Hepatic stellate cell (primary cell): ENCODE results near the gene BCL2L2.
"Not testable (repeated sequence)": the region's sequence is repeated elsewhere in the genome, so short reads cannot be mapped to it uniquely, and the experiment has no call there.

Experiments
- DNase-seq: peaks from one replicate; pipeline ENCODE4 v3.0.0; 2011; ENCODE audit warnings: low spot score

BCL2L2 gene, protein sequence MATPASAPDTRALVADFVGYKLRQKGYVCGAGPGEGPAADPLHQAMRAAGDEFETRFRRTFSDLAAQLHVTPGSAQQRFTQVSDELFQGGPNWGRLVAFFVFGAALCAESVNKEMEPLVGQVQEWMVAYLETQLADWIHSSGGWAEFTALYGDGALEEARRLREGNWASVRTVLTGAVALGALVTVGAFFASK

GRCh38 chr14:23306412-23307145, at the start of gene BCL2L2:
BCL2L2 (plus strand) TSS chr14:23306833; CDS start chr14:23307768, 935 bp downstream.
- DNase-seq, result peak; percentile 78

- no peak for DNase-seq
Measured at GRCh38 chr14:23258256-23258655, 48.4 kb upstream of the BCL2L2 start.

DNA sequence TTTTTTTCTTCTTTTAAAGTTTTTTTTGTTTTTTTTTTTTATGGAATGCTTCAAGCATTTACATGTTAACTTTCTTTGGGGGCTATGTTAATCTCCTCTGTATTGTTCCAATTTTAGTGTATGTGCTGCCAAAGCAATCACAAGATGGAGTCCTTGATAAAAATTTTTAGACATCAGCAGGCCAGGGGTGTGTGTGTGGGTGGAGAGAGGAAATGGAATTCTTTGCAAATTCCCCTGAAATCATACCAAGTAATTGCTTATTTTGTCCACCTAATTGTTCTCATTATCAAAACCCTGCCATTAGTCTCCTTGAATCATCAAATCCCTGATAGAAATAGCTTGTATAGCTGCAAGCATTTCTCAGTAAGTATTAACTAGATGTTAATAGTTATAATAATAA, 47.2 kb upstream of the BCL2L2 start:
- no peak for DNase-seq

- DNase-seq, result not testable (repeated sequence)
Measured at GRCh38 chr14:23260849-23261248, 45.8 kb upstream of the BCL2L2 start.

GRCh38 chr14:23269193-23269592, 37.4 kb upstream of the BCL2L2 start:
- no peak for DNase-seq

DNA sequence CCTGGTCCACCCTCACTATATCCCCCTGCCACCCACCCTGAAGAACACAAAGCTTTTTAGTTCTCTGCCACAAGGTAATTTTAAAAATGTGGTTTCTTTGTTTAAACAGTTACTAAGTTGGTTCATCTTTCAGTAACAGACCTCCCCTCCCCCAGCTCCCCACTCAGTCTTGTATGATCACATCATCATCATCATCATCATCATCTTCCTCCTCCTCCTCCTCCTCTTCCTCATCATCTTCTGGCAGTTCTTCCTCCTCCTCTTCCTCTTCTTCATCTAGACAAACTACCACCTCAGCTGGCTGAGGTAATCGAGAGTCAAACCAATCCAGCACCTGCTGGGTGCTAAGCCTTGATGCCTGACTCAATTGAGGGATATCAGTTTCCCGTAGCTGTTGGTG, 31.2 kb upstream of the BCL2L2 start:
- DNase-seq, result no peak

- DNase-seq, result no peak
Measured at GRCh38 chr14:23277189-23277588, 29.4 kb upstream of the BCL2L2 start.

GRCh38 chr14:23277928-23278327, 28.7 kb upstream of the BCL2L2 start:
- not testable (repeated sequence) for DNase-seq

- no peak for DNase-seq
Measured at GRCh38 chr14:23281247-23281646, 25.4 kb upstream of the BCL2L2 start.

- no peak for DNase-seq
Measured at GRCh38 chr14:23284654-23285529, 21.7 kb upstream of the BCL2L2 start.

DNA sequence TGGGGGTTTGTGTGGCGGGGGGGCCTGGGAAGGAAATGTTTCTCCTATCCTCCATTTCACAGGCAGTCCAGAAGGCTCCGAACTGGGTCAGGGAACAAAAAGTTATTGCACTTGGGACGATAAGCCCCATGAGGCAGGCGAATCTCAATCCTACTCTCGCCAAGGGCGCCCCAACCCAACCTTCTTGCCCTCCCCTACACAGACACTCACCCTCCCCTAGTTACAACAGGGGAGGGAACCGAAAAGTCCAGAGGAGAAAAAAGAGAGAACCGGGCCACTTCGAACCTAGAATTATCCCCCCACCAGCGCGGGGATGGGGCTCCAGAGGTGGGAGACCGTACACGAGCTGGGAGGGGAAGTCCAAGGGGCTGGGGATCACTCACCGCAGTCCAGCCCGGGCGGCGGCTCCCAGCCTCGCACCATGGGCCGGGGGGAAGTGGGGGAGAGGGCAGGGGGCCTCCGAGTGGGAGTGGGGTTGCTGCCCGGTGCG, 21.1 kb upstream of the BCL2L2 start:
- DNase-seq, result peak; percentile 38

- DNase-seq, result peak; percentile 97
Measured at GRCh38 chr14:23286020-23286901, 20.4 kb upstream of the BCL2L2 start, which contains the start of gene HOMEZ. HOMEZ (minus strand) TSS chr14:23286132; CDS start chr14:23285952, 180 bp downstream.

GRCh38 chr14:23286902-23287479, 19.6 kb upstream of the BCL2L2 start:
- no peak for DNase-seq

DNA sequence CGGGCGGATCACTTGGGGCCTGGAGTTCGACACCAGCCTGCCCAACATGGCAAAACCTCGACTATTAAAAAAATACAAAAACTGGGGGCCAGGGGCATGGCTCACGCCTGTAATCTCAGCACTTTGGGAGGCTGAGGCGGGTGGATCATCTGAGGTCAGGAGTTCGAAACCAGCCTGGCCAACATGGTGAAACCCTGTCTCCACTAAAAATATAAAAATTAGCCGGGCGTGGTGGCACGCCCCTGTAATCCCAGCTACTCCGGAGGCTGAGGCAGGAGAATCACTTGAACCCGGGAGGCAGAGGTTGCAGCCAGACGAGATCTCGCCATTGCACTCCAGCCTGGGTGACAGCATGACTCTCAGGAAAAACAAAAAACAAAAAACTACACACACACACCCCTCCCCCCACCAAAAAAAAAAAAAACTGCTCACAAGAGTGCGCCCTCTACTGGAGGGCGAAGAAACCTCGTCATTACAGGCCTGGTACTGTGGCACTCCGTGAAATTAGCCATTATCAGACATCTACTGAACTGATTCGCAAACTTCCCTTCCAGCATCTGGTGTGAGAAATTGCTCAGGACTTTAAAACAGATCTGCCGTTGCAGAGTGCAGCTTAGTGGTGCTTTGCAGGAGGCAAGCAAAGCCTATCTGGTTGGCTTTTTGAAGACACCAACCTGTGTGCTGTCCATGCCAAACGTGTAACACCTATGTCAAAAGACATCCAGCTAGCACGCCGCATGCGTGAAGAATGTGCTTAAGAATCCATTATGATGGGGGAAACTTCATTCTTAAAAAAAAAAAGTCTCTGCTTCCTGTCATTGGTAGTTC, 11.7 kb upstream of the BCL2L2 start:
- peak; percentile 11 for DNase-seq

GRCh38 chr14:23296012-23296777, 10.4 kb upstream of the BCL2L2 start:
- DNase-seq, result no peak

DNA sequence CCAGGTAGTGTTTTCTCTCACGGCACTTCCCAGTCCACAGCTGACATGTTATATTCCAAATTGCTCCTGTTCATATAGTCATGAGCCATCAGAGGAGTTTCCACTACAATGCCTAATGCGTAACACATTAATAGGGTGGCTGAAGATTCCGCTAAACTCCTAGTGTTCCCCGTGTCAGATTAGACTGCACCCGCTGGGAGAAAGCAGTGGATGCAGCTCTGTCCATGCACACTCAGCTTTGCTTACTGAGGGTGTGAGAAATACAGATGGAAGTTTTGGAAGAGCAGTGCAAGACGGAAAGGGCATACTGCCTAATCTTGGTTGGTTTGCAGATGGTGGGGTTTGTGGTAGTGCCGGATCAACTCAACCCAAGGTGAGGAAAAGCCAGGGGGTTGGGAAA, 9.5 kb upstream of the BCL2L2 start:
- no peak for DNase-seq

GRCh38 chr14:23297611-23298277, 8.9 kb upstream of the BCL2L2 start:
- DNase-seq, result no peak

DNA sequence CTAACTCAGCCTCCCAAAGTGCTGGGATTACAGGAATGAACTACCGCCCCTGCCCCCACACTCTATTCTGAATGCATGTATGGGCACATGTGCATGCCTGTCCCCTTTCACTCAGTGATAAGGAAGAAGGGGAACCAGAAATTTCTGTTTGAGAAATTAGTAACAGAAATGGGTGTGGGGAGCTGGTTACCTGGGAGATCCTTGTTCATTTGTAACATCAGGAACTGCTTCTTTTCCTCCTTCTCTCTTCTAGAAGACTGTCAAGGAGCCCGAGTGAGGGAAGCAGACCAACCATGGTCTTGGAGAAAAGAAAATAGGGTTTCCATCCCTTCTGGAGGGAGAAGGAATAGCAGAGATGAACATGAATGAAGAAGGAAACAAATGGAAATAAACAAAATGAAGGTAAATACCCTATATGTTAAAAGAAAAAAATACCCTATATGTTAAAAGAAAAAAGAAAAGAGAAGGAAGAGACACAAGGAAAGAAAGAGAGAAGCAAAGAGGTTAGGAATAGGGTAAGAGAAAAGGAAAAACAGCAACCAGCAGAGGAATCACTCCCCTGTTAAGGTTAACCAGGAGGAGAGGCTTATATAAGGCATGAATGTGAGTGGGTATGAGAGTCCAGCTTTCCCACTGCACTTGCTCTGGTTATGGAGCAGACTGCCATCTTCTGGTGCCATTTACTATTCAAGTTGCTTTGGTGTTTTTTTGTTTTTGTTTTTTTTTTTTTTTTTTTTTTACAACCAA, 7.2 kb upstream of the BCL2L2 start:
- DNase-seq, result peak; percentile 22
